Keratinocyte (primary cell): ENCODE measurements around the gene DUSP22.

Experiments used
- CTCF ChIP-seq, 3 experiments: IDR thresholded peaks in 1 of 3; conservative IDR thresholded peaks in 1 of 3; optimal IDR thresholded peaks in 1 of 3; 2 replicates in 2 of 3; 3 replicates in 1 of 3; pipeline versions ENCODE3 to v1.5.1; 2011; ENCODE audit warnings: low read length in 3 of 3, mild to moderate bottlenecking in 3 of 3, moderate library complexity in 2 of 3, control low read depth in 1 of 3, inconsistent platforms in 1 of 3; ENCODE audit not compliant: insufficient read depth in 2 of 3; ENCODE audit errors: extremely low read depth in 1 of 3
- EZH2 ChIP-seq: IDR thresholded peaks from one replicate; pipeline ENCODE4 v1.6.1; 2012; ENCODE audit warnings: inconsistent platforms, mild to moderate bottlenecking, low read length, moderate library complexity

DNA sequence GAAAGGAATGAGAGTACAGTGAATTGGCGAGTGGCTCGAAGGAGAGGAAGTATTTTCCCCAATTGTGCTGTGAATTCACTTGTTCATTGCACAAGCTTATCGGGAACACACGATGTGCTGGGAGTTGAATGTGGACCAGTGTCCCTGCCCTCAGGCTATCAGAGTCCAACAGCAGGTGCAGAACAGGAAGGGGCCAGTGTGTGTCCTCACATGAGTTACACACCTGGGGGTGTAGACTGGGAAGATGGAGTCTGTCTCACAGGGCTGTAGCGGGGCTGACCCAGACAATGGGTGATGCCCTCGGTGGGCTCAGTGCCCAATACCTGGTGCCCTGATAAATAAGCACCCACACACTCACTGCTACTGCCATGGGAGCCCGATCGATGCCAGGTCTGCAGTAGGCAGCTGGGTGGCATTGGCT is 14.4 kb downstream of the DUSP22 start:
- TF ChIP-seq CTCF (optimal IDR thresholded peaks at IDR 0.05 in 1 of 3, IDR thresholded peaks at IDR 0.05 in 1 of 3, conservative IDR thresholded peaks at IDR 0.05 in 1 of 3; ENCODE audit: extremely low read depth in 1 of 3, insufficient read depth in 2 of 3, low read length in 3 of 3), result no peak
- no peak for TF ChIP-seq EZH2
